Ovary (tissue), 3 donors: ENCODE measurements around the gene FABP7.

ENCODE experiments used
- EP300 ChIP-seq: sonication (generic); formaldehyde crosslinking; IDR thresholded peaks from one replicate; pipeline ENCODE4 v1.6.1; 2017; ENCODE audit warnings: antibody characterized with exemption
- POLR2A ChIP-seq: fragments of 450-650 bp; IDR thresholded peaks from one replicate; pipeline ENCODE4 v1.6.1; 2017; ENCODE audit warnings: antibody characterized with exemption, mild to moderate bottlenecking, moderate library complexity
- TF ChIP-seq, protein P1 (sequence below), 3 donors: fragments of 450-650 bp in 2 of 3; fragments of 200-600 bp in 1 of 3; IDR thresholded peaks; one replicate each; pipeline versions ENCODE4 v1.5.1 to v1.8.0; 2016 to 2022; ENCODE audit warnings: antibody characterized with exemption in 3 of 3, mild to moderate bottlenecking in 1 of 3
- donor health status: DM: no; HTN: no; CAD: no.

DNA sequence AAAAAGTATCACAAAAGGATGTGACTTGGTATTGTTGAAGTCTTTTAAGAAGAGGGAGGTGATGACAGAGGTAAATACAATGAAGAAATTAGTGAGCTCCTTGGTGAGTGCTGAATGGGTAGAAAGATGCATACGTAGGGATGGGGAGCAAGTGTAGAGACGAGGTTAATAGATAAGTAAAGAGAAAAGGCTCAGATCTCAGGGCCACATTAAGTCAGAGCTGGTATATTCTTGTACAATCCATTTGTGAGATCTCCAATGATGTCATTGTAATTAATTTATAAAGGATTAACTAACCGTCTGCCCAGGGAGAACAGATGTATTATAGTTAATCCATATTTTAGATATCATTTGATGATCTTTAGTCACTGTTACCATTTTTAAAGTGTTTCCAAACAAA is 52.9 kb downstream of the FABP7 start:
- TF ChIP-seq, protein P1, sequence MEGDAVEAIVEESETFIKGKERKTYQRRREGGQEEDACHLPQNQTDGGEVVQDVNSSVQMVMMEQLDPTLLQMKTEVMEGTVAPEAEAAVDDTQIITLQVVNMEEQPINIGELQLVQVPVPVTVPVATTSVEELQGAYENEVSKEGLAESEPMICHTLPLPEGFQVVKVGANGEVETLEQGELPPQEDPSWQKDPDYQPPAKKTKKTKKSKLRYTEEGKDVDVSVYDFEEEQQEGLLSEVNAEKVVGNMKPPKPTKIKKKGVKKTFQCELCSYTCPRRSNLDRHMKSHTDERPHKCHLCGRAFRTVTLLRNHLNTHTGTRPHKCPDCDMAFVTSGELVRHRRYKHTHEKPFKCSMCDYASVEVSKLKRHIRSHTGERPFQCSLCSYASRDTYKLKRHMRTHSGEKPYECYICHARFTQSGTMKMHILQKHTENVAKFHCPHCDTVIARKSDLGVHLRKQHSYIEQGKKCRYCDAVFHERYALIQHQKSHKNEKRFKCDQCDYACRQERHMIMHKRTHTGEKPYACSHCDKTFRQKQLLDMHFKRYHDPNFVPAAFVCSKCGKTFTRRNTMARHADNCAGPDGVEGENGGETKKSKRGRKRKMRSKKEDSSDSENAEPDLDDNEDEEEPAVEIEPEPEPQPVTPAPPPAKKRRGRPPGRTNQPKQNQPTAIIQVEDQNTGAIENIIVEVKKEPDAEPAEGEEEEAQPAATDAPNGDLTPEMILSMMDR (IDR thresholded peaks at IDR 0.05), result no peak
- TF ChIP-seq POLR2A (no peak), EP300 (no peak)
